Measurements from ENCODE around the gene VGLL1.

VGLL1 gene

GRCh38 chrX:136586386-136586785, 54.4 kb downstream of the VGLL1 start:
- Histone ChIP-seq H3K79me2 (ENCODE audit: low read length) (no peaks in the 10 kb centered on the region), H3K9me2 (replicated peaks; ENCODE audit: insufficient read depth, low read length) (no peaks in the 10 kb centered on the region), H3K27ac (ENCODE audit: low read length) (no peak overlapping the region), H3K9me3 (replicated peaks; ENCODE audit: insufficient read depth, low read length) (no peaks in the 10 kb centered on the region), H3K4me1 (ENCODE audit: low read length) (peaks cover 17% of the 10 kb centered on the region; the same call in 1 of the 2 replicates), H2AFZ (ENCODE audit: low read length) (no peak overlapping the region), H3K27me3 (replicated peaks; ENCODE audit: insufficient read depth, low read length) (no peaks in the 10 kb centered on the region), H3K9ac (ENCODE audit: low read length) (no peak overlapping the region), H3K36me3 (replicated peaks; ENCODE audit: insufficient read depth, low read length) (no peaks in the 10 kb centered on the region), H4K20me1 (ENCODE audit: insufficient read depth, low read length) (no peaks in the 10 kb centered on the region), H3K4me3 (ENCODE audit: low read length) (no peak overlapping the region), H3K4me2 (ENCODE audit: low read depth, low read length) (no peak overlapping the region), H3F3A (ENCODE audit: insufficient read depth, low read length) (0 out of 2 replicates have a peak, but pooled peaks cover 4% of the 10 kb centered on the region)
- DNase-seq: no peak
- TF ChIP-seq EZH2 (optimal IDR thresholded peaks at IDR 0.05; ENCODE audit: low read depth, low read length) (no peak), CTCF (IDR thresholded peaks at IDR 0.05; ENCODE audit: low read length) (no peak), EZH2phosphoT487 (IDR thresholded peaks at IDR 0.05; ENCODE audit: low read length) (no peak)

GRCh38 chrX:136587532-136587931, 55.5 kb downstream of the VGLL1 start:
- H3K4me1 ChIP-seq (ENCODE audit: low read length): peaks cover 17% of the 10 kb centered on the region; the same call in 1 of the 2 replicates
- H3K4me2 ChIP-seq (ENCODE audit: low read depth, low read length): peak overlapping the region; percentile 8; the same call in 1 of the 2 replicates
- H3K27me3 ChIP-seq (replicated peaks; ENCODE audit: insufficient read depth, low read length): no peaks in the 10 kb centered on the region
- TF ChIP-seq EZH2phosphoT487 (IDR thresholded peaks at IDR 0.05; ENCODE audit: low read length): no peak
- H3K9me2 ChIP-seq (replicated peaks; ENCODE audit: insufficient read depth, low read length): no peaks in the 10 kb centered on the region
- H4K20me1 ChIP-seq (ENCODE audit: insufficient read depth, low read length): no peaks in the 10 kb centered on the region
- 0 out of 2 replicates have a peak, but pooled peaks cover 4% of the 10 kb centered on the region for H3F3A ChIP-seq (ENCODE audit: insufficient read depth, low read length)
- no peaks in the 10 kb centered on the region for H3K79me2 ChIP-seq (ENCODE audit: low read length)
- no peak overlapping the region for H3K4me3 ChIP-seq (ENCODE audit: low read length)
- no peak overlapping the region for H3K9ac ChIP-seq (ENCODE audit: low read length)
- no peaks in the 10 kb centered on the region for H3K36me3 ChIP-seq (replicated peaks; ENCODE audit: insufficient read depth, low read length)
- H3K27ac ChIP-seq (ENCODE audit: low read length): peak overlapping the region; percentile 9; the same call in 1 of the 2 replicates
- DNase-seq: no peak
- H3K9me3 ChIP-seq (replicated peaks; ENCODE audit: insufficient read depth, low read length): no peaks in the 10 kb centered on the region
- no peak overlapping the region for H2AFZ ChIP-seq (ENCODE audit: low read length)

GRCh38 chrX:136588036-136588435, 56.0 kb downstream of the VGLL1 start:
- Histone ChIP-seq H3K4me2 (ENCODE audit: low read depth, low read length) (peak overlapping the region; percentile 8), H2AFZ (ENCODE audit: low read length) (0 out of 2 replicates have a peak overlapping the region, but pooled peaks have one; percentile 31), H3K36me3 (replicated peaks; ENCODE audit: insufficient read depth, low read length) (no peaks in the 10 kb centered on the region), H3K9ac (ENCODE audit: low read length) (no peak overlapping the region), H3K4me1 (ENCODE audit: low read length) (peaks cover 17% of the 10 kb centered on the region; the same call in 1 of the 2 replicates), H4K20me1 (ENCODE audit: insufficient read depth, low read length) (no peaks in the 10 kb centered on the region), H3K9me2 (replicated peaks; ENCODE audit: insufficient read depth, low read length) (no peaks in the 10 kb centered on the region), H3K4me3 (ENCODE audit: low read length) (no peak overlapping the region), H3K79me2 (ENCODE audit: low read length) (no peaks in the 10 kb centered on the region), H3F3A (ENCODE audit: insufficient read depth, low read length) (0 out of 2 replicates have a peak, but pooled peaks cover 4% of the 10 kb centered on the region), H3K27ac (ENCODE audit: low read length) (peak overlapping the region; percentile 9; the same call in 1 of the 2 replicates), H3K9me3 (replicated peaks; ENCODE audit: insufficient read depth, low read length) (no peaks in the 10 kb centered on the region), H3K27me3 (replicated peaks; ENCODE audit: insufficient read depth, low read length) (no peaks in the 10 kb centered on the region)
- DNase-seq: peak; percentile 65
- TF ChIP-seq EZH2 (optimal IDR thresholded peaks at IDR 0.05; ENCODE audit: low read depth, low read length) (no peak), CTCF (IDR thresholded peaks at IDR 0.05; ENCODE audit: low read length) (no peak), EZH2phosphoT487 (IDR thresholded peaks at IDR 0.05; ENCODE audit: low read length) (no peak)

- Histone ChIP-seq H3K9me2 (replicated peaks; ENCODE audit: insufficient read depth, low read length) (no peaks in the 10 kb centered on the region), H3K36me3 (replicated peaks; ENCODE audit: insufficient read depth, low read length) (no peaks in the 10 kb centered on the region), H3K79me2 (ENCODE audit: low read length) (no peaks in the 10 kb centered on the region), H3F3A (ENCODE audit: insufficient read depth, low read length) (0 out of 2 replicates have a peak, but pooled peaks cover 4% of the 10 kb centered on the region), H2AFZ (ENCODE audit: low read length) (no peak overlapping the region), H4K20me1 (ENCODE audit: insufficient read depth, low read length) (no peaks in the 10 kb centered on the region), H3K9ac (ENCODE audit: low read length) (no peak overlapping the region), H3K4me1 (ENCODE audit: low read length) (peaks cover 17% of the 10 kb centered on the region; the same call in 1 of the 2 replicates), H3K9me3 (replicated peaks; ENCODE audit: insufficient read depth, low read length) (no peaks in the 10 kb centered on the region), H3K4me2 (ENCODE audit: low read depth, low read length) (no peak overlapping the region), H3K27ac (ENCODE audit: low read length) (no peak overlapping the region), H3K4me3 (ENCODE audit: low read length) (no peak overlapping the region), H3K27me3 (replicated peaks; ENCODE audit: insufficient read depth, low read length) (no peaks in the 10 kb centered on the region)
- TF ChIP-seq CTCF (IDR thresholded peaks at IDR 0.05; ENCODE audit: low read length) (no peak), EZH2 (optimal IDR thresholded peaks at IDR 0.05; ENCODE audit: low read depth, low read length) (no peak), EZH2phosphoT487 (IDR thresholded peaks at IDR 0.05; ENCODE audit: low read length) (no peak)
- no peak for DNase-seq
Observed at GRCh38 chrX:136589966-136590365, 58.0 kb downstream of the VGLL1 start.
